CD4-positive, alpha-beta T cell treated with Interleukin-10 for 1 hour (primary cell): ENCODE measurements around the gene MRAP2.
"Not testable (repeated sequence)": the region's sequence is repeated elsewhere in the genome, so short reads cannot be mapped to it uniquely, and the experiment has no call there.

Experiments used
- DNase-seq: peaks from one replicate; pipeline ENCODE4 v3.0.0-alpha.2; 2020

Gene MRAP2

GRCh38 chr6:84032000-84032399 is 1.6 kb upstream of the MRAP2 start:
- not testable (repeated sequence) for DNase-seq

- DNase-seq: no peak
These were observed 1.9 kb downstream of the MRAP2 start for GRCh38 chr6:84035484-84035883.

- no peak for DNase-seq
These were observed 4.0 kb downstream of the MRAP2 start for GRCh38 chr6:84037425-84038089.

GRCh38 chr6:84042603-84043002 is 9.0 kb downstream of the MRAP2 start:
- DNase-seq: no peak

GRCh38 chr6:84043555-84043954 is 10.0 kb downstream of the MRAP2 start:
- no peak for DNase-seq

GRCh38 chr6:84046755-84047154 is 13.2 kb downstream of the MRAP2 start:
- no peak for DNase-seq

GRCh38 chr6:84048588-84048987 is 15.0 kb downstream of the MRAP2 start:
- no peak for DNase-seq

- DNase-seq: no peak
These were observed 16.8 kb downstream of the MRAP2 start for GRCh38 chr6:84050408-84050807.

- DNase-seq: no peak
These were observed 18.8 kb downstream of the MRAP2 start for GRCh38 chr6:84052204-84052882.

- no peak for DNase-seq
These were observed 19.3 kb downstream of the MRAP2 start for GRCh38 chr6:84052883-84053241.

GRCh38 chr6:84055647-84056046 is 22.1 kb downstream of the MRAP2 start:
- no peak for DNase-seq

- DNase-seq: no peak
These were observed 24.3 kb downstream of the MRAP2 start for GRCh38 chr6:84057908-84058307.

GRCh38 chr6:84059082-84059481 is 25.5 kb downstream of the MRAP2 start:
- no peak for DNase-seq

- no peak for DNase-seq
These were observed 27.6 kb downstream of the MRAP2 start for GRCh38 chr6:84061174-84061573.

GRCh38 chr6:84061613-84062398 is 28.2 kb downstream of the MRAP2 start:
- DNase-seq: no peak

- no peak for DNase-seq
These were observed 29.1 kb downstream of the MRAP2 start for GRCh38 chr6:84062519-84063154.

GRCh38 chr6:84065693-84066290 is 32.2 kb downstream of the MRAP2 start:
- DNase-seq: no peak

- no peak for DNase-seq
These were observed 33.0 kb downstream of the MRAP2 start for GRCh38 chr6:84066536-84066935.

GRCh38 chr6:84068873-84069272 is 35.3 kb downstream of the MRAP2 start:
- not testable (repeated sequence) for DNase-seq

- no peak for DNase-seq
These were observed 38.9 kb downstream of the MRAP2 start for GRCh38 chr6:84072442-84072997.

- DNase-seq: no peak
These were observed 41.6 kb downstream of the MRAP2 start for GRCh38 chr6:84074988-84075781.

GRCh38 chr6:84077645-84078044 is 44.1 kb downstream of the MRAP2 start:
- DNase-seq: no peak
